Coronary artery (tissue), 2 donors: ENCODE data around the gene RHBDF2.

Source experiments
- DNase-seq: peaks from one replicate; pipeline ENCODE4 v3.0.0-alpha.2; 2017; ENCODE audit warnings: low spot score
- H3K27ac ChIP-seq, 2 donors: fragments of 200-600 bp; sonication (generic); one replicate each; pipeline ENCODE4 v1.5.1; 2016 to 2019
- H3K4me3 ChIP-seq: fragments of 200-600 bp; sonication (generic); 2 replicates; pipeline ENCODE4 v1.5.1; 2016; ENCODE audit warnings: mild to moderate bottlenecking, moderate library complexity
- CTCF ChIP-seq: fragments of 200-600 bp; sonication (generic); IDR thresholded peaks from one replicate; pipeline ENCODE4 v1.5.1; 2019; ENCODE audit warnings: antibody characterized with exemption

Gene RHBDF2

GRCh38 chr17:76532072-76532651 lies 30.9 kb upstream of the RHBDF2 start:
- no peak for DNase-seq
- peak overlapping the region in 1 of 2 donors; percentile 90 for H3K27ac ChIP-seq
- no peak for TF ChIP-seq CTCF
- H3K4me3 ChIP-seq: no peak overlapping the region

GRCh38 chr17:76531486-76532038 lies 30.3 kb upstream of the RHBDF2 start:
- peak overlapping the region in 1 of 2 donors; percentile 90 for H3K27ac ChIP-seq
- DNase-seq: no peak
- no peak overlapping the region for H3K4me3 ChIP-seq
- TF ChIP-seq CTCF: no peak

- TF ChIP-seq CTCF: no peak
- Histone ChIP-seq H3K4me3 (peak overlapping the region; percentile 14), H3K27ac (peak overlapping the region; percentile 90 to 91)
- no peak for DNase-seq
Measured at GRCh38 chr17:76530811-76531485, 29.7 kb upstream of the RHBDF2 start.

- TF ChIP-seq CTCF: no peak
- Histone ChIP-seq H3K27ac (peak overlapping the region; percentile 90 to 91), H3K4me3 (peak overlapping the region; percentile 42)
- no peak for DNase-seq
Measured at GRCh38 chr17:76530095-76530723, 29.0 kb upstream of the RHBDF2 start.

GRCh38 chr17:76529224-76530094 lies 28.2 kb upstream of the RHBDF2 start:
- H3K4me3 ChIP-seq: peak overlapping the region; percentile 42
- H3K27ac ChIP-seq: peak overlapping the region; percentile 90 to 91
- TF ChIP-seq CTCF: no peak
- DNase-seq: peak; percentile 89

- Histone ChIP-seq H3K27ac (peak overlapping the region; percentile 90 to 91), H3K4me3 (peak overlapping the region; percentile 42)
- no peak for TF ChIP-seq CTCF
- DNase-seq: no peak
Measured at GRCh38 chr17:76528528-76529223, 27.5 kb upstream of the RHBDF2 start.
